Measurements from ENCODE around the gene TMC4. TPM values are rescaled to one million over a fixed set of nuclear protein-coding genes. Genes with fewer than 3 reads are reported as not detected.

Gene TMC4
- total RNA-seq, 4 donors from 2014 or later: 38.0 to 281 (median 232) TPM

- no peaks in the 10 kb centered on the region for H3K9me3 ChIP-seq
- H3K27ac ChIP-seq: no peak overlapping the region
- DNase-seq: no peak
- no peaks in the 10 kb centered on the region for H3K4me1 ChIP-seq
- H3K36me3 ChIP-seq: peaks cover 0 to 97% (median 0%) of the 10 kb centered on the region in 3 donors
- no peaks in the 10 kb centered on the region for H3K27me3 ChIP-seq
- no peak overlapping the region for H3K4me3 ChIP-seq
- TF ChIP-seq POLR2A (IDR thresholded peaks at IDR 0.05): no peak
- no peak for TF ChIP-seq CTCF (IDR thresholded peaks at IDR 0.05)
Observed at GRCh38 chr19:54123682-54124081, 49.3 kb downstream of the TMC4 start.

GRCh38 chr19:54121259-54121658, 51.7 kb downstream of the TMC4 start:
- Histone ChIP-seq H3K27me3 (no peaks in the 10 kb centered on the region), H3K4me1 (peaks cover 0 to 11% (median 3%) of the 10 kb centered on the region in 4 donors), H3K9me3 (no peaks in the 10 kb centered on the region), H3K4me3 (no peak overlapping the region), H3K36me3 (peaks cover 0 to 79% (median 0%) of the 10 kb centered on the region in 3 donors), H3K27ac (no peak overlapping the region)
- TF ChIP-seq CTCF (IDR thresholded peaks at IDR 0.05): no peak
- no peak for TF ChIP-seq POLR2A (IDR thresholded peaks at IDR 0.05)
- DNase-seq: peak in 2 of 3 donors; percentile 62 to 75

GRCh38 chr19:54115109-54116063, 57.6 kb downstream of the TMC4 start, which contains the start of the genes PRPF31 and TFPT:
Gene PRPF31, plus strand, starts transcription at chr19:54115754. Its CDS starts 2,525 bp downstream, at chr19:54118279.
Gene TFPT, minus strand, starts transcription at chr19:54115657. Its CDS starts 388 bp downstream, at chr19:54115269.
- TF ChIP-seq CTCF (IDR thresholded peaks at IDR 0.05) (no peak), POLR2A (IDR thresholded peaks at IDR 0.05) (peak; percentile 50 to 55)

GRCh38 chr19:54114340-54115108, 58.4 kb downstream of the TMC4 start:
- TF ChIP-seq CTCF (IDR thresholded peaks at IDR 0.05): no peak
- TF ChIP-seq POLR2A (IDR thresholded peaks at IDR 0.05): no peak
- H3K27ac ChIP-seq: peak overlapping the region; percentile 76 to 91 (median 86)

More at GRCh38 chr19:54115109-54116063, 57.6 kb downstream of the TMC4 start, which contains the start of the genes PRPF31 and TFPT:
- peak within 1 kb of the TSS; percentile 64 to 81 (median 72) for H3K4me3 ChIP-seq
- H3K4me1 ChIP-seq: peaks cover 0 to 31% (median 14%) of the 10 kb centered on the region in 4 donors
- peak; percentile 95 to 99 (median 99) for DNase-seq
- no peaks in the 10 kb centered on the region for H3K9me3 ChIP-seq
- no peaks in the 10 kb centered on the region for H3K27me3 ChIP-seq
- H3K36me3 ChIP-seq: peaks cover 0 to 37% (median 0%) of the 10 kb centered on the region in 3 donors
- H3K27ac ChIP-seq: peak within 1 kb of the TSS; percentile 76 to 91 (median 86)

More at GRCh38 chr19:54114340-54115108, 58.4 kb downstream of the TMC4 start:
- Histone ChIP-seq H3K4me1 (peaks cover 0 to 31% (median 14%) of the 10 kb centered on the region in 4 donors), H3K9me3 (no peaks in the 10 kb centered on the region), H3K36me3 (peaks cover 0 to 37% (median 0%) of the 10 kb centered on the region in 3 donors), H3K4me3 (peak overlapping the region; percentile 64 to 81 (median 72)), H3K27me3 (no peaks in the 10 kb centered on the region)
- peak; percentile 56 to 78 (median 72) for DNase-seq

Other genes starting within 250 kb of the TMC4 start
- not detected for gene CACNG8, start 210.2 kb downstream of the TMC4 start, total RNA-seq
- gene CACNG6, start 181.5 kb downstream of the TMC4 start, total RNA-seq: not detected
- gene VSTM1, start 109.3 kb downstream of the TMC4 start, total RNA-seq: not detected
- not detected for gene TARM1, start 91.8 kb downstream of the TMC4 start, total RNA-seq
- 1 to 10 TPM in 1 of 4 donors, under 1 TPM in 1, not detected in 2; 0.70 to 1.7 TPM for gene OSCAR, start 72.4 kb downstream of the TMC4 start, total RNA-seq
- gene NDUFA3, start 70.3 kb downstream of the TMC4 start, total RNA-seq: 100 to 1,000 TPM in 1 of 4 donors, 10 to 100 TPM in 3; 40.6 to 156 (median 45.7) TPM
- gene TFPT, start 57.5 kb downstream of the TMC4 start, total RNA-seq: 10 to 100 TPM in 2 of 4 donors, 1 to 10 TPM in 2; 9.3 to 15.7 (median 10.6) TPM
- gene PRPF31, start 57.4 kb downstream of the TMC4 start, total RNA-seq: 10 to 100 TPM; 23.3 to 75.1 (median 41.4) TPM
- gene CNOT3, start 35.4 kb downstream of the TMC4 start, total RNA-seq: 10 to 100 TPM; 26.1 to 99.9 (median 38.9) TPM
- 10 to 100 TPM in 2 of 4 donors, 1 to 10 TPM in 2; 2.9 to 28.9 (median 6.8) TPM for gene LENG1, start 13.4 kb downstream of the TMC4 start, total RNA-seq
- 100 to 1,000 TPM in 3 of 4 donors, 10 to 100 TPM in 1; 85.8 to 370 (median 245) TPM for gene MBOAT7, start 16.4 kb upstream of the TMC4 start, total RNA-seq
- 10 to 100 TPM; 29.7 to 50.4 (median 42.2) TPM for gene TSEN34, start 18.1 kb upstream of the TMC4 start, total RNA-seq
- 1,000 to 10,000 TPM in 2 of 4 donors, 100 to 1,000 TPM in 2; 712 to 1,604 (median 941) TPM for gene RPS9, start 27.7 kb upstream of the TMC4 start, total RNA-seq
- gene LILRB3, start 49.8 kb upstream of the TMC4 start, total RNA-seq: 10 to 100 TPM in 1 of 4 donors, 1 to 10 TPM in 2, not detected in 1; 3.1 to 16.5 (median 5.6) TPM
- gene LILRA6, start 69.6 kb upstream of the TMC4 start, total RNA-seq: 1 to 10 TPM in 2 of 4 donors, not detected in 2; 1.1 to 1.5 TPM
- 10 to 100 TPM in 2 of 4 donors, 1 to 10 TPM in 2; 6.1 to 17.6 (median 9.7) TPM for gene LILRB5, start 84.1 kb upstream of the TMC4 start, total RNA-seq
- gene LILRB2, start 108.0 kb upstream of the TMC4 start, total RNA-seq: 10 to 100 TPM in 1 of 4 donors, 1 to 10 TPM in 1, under 1 TPM in 2; 0.53 to 11.6 (median 1.6) TPM
- gene LILRA5, start 140.0 kb upstream of the TMC4 start, total RNA-seq: 1 to 10 TPM in 2 of 4 donors, not detected in 2; 1.9 to 4.1 TPM
- gene LILRA4, start 166.0 kb upstream of the TMC4 start, total RNA-seq: not detected
- gene LAIR1, start 191.8 kb upstream of the TMC4 start, total RNA-seq: 10 to 100 TPM in 2 of 4 donors, 1 to 10 TPM in 2; 2.6 to 51.2 (median 10.0) TPM
- gene TTYH1, start 242.3 kb upstream of the TMC4 start, total RNA-seq: under 1 TPM in 1 of 4 donors, not detected in 3; 0.35 TPM

All from Peyer's patch (tissue), 4 donors.